NOMO-1 treated with dmso at 0.1 percent for 144 hours (cell line): ENCODE measurements around the gene CAMK2N2.

Source experiments
- DNase-seq: peaks from one replicate; lab custom pipeline; 2025; ENCODE audit not compliant: unreplicated experiment; lab: John Stamatoyannopoulos, UW

The CAMK2N2 gene

DNA sequence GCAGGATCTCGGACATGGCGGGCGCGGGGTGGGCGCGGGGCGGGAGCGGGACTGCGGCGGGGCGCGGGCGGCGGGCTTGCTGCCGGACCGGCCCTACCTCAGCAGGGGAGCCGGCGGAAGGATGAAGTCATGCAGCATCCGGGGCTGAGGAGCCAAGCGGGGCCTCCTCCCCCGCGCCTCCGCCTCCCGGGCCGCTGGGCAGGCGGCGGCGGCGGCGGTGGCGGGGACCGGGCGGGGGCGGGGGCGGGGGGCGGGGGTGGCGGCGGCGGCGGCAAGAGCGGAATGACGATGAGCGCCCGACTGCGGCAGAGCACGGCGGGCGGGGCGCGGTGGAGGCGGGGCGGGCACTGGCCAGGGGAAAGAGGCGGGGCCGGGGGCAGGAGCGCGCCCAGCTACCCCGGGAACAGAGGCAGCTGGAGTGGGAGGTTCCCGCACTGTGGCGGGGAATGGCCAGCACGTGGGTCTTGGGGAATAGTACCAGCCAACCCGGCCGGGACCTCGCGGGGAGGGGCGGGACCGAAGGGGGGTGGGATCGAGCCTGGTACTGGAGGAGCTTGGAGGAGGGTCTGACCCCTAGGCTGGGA, at the start of gene CAMK2N2:
Gene CAMK2N2, minus strand, starts transcription at position 284 of the 584 bp plus-strand sequence. Its CDS starts 268 bp downstream, at position 16.
- DNase-seq = no peak

DNA sequence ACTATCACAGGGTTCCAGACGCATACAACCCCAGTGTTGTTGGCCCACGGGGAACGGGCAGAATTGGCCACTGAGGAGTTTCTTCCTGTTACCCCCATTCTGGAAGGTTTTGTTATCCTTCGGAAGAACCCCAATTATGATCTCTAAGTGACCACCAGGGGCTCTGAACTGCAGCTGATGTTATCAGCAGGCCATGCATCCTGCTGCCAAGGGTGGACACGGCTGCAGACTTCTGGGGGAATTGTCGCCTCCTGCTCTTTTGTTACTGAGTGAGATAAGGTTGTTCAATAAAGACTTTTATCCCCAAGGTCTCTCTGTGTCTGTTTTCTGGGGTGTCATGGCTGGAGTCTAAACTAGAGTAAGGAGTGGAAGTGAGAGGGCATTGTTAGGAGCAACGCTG, 47.4 kb upstream of the CAMK2N2 start:
- no peak for DNase-seq

GRCh38 chr3:184307915-184308314, 46.6 kb upstream of the CAMK2N2 start:
- no peak for DNase-seq

DNA sequence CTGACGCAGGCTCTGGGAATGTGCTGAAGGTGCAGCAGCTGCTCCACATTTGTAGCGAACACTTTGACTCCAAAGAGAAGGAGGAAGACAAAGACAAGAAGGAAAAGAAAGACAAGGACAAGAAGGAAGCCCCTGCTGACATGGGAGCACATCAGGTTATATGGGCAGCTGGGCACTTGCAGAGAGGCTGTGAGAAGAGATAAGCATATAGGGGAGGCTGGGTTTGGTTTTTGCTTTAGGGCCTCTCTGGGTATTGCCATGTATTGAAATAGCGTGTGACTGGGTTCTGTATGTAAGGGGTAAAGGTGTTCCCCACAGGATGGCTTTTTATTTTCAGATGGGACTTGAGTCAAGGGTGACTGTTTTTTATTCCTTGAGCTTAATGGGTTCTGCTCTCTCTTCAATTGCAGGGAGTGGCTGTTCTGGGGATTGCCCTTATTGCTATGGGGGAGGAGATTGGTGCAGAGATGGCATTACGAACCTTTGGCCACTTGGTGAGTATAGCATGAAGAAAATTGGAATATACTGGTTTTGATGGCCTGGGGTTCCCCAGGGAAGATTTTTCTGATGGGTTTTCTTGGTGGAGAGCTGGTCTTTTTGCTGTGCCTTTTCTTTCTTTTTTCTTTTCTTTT, 45.1 kb upstream of the CAMK2N2 start:
- DNase-seq = no peak

- DNase-seq = no peak
Measured at GRCh38 chr3:184305577-184305976, 44.2 kb upstream of the CAMK2N2 start.

DNA sequence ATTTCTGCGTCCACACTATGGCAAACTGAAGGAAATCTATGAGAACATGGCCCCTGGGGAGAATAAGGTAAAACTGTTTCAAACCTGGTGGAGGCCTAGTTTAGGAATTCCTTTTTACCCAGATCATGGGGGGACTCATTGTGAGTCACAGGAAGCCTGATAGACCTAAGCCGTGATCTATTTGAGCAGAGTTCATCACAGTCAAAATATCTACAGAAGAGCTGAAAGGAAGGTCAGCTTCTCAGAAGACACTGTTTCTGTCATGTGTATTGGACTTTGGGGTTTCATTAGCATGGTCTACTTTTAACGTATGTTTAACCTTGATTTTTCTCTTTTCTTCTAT, 39.0 kb upstream of the CAMK2N2 start:
- DNase-seq = no peak

GRCh38 chr3:184299488-184300377, 38.4 kb upstream of the CAMK2N2 start:
- DNase-seq = no peak

DNA sequence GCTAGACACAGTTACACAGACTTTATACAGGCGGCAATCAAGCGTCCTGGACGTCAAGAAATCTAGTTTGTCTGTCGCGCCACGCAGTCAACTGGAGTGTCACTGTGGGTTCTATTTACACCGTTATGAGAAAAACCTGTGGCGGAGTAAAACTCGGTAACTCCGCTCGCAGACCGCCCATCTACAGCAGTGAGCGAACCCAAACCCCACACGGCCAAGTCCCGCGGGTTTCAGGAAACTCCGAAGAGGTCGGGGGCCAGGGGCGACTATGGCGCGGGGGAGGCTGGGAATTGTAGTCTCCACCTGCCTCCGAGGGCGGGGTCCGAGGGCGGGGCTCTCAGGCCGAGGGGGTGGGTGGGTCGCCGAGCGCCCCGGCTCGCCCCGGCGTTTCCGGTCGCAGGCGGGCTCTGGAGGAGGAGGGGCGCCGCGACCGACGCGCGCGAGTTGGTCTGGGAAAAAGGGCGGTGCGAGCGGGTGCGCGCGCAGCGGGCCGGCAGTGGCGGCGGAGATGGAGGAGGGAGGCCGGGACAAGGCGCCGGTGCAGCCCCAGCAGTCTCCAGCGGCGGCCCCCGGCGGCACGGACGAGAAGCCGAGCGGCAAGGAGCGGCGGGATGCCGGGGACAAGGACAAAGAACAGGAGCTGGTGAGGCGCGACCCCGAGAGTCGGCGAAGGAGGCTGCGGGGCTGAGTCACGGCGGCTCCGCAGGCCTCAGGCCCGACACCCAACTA, 37.6 kb upstream of the CAMK2N2 start, which contains the start of gene PSMD2:
Gene PSMD2, plus strand, starts transcription at position 483 of the 729 bp plus-strand sequence. Its CDS starts 26 bp downstream, at position 509.
- peak; percentile 98 for DNase-seq

- DNase-seq = no peak
Measured at GRCh38 chr3:184296616-184297015, 35.3 kb upstream of the CAMK2N2 start.

- no peak for DNase-seq
Measured at GRCh38 chr3:184295771-184296170, 34.4 kb upstream of the CAMK2N2 start.

DNA sequence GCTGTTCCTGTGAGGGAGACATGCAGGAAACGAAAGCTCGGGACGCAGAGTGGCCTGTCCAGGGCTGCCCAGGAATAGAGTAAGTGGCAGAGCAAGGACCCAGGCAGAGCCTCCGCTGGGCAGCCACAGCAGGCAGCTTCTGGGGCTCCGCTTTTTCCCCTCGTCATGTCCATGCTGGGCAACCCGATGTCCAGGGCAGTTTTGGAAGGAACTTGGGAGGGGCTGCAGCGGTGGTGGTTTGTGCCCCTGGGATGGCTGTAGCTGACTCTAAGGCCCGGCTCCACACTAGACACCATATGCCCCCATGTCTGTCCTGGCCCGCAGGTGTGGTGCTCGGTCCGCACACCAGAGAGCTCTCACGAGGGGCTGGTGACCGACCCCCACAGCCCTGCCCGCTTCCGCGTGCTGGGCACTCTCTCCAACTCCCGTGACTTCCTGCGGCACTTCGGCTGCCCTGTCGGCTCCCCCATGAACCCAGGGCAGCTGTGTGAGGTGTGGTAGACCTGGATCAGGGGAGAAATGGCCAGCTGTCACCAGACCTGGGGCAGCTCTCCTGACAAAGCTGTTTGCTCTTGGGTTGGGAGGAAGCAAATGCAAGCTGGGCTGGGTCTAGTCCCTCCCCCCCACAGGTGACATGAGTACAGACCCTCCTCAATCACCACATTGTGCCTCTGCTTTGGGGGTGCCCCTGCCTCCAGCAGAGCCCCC, 30.5 kb upstream of the CAMK2N2 start:
- no peak for DNase-seq

DNA sequence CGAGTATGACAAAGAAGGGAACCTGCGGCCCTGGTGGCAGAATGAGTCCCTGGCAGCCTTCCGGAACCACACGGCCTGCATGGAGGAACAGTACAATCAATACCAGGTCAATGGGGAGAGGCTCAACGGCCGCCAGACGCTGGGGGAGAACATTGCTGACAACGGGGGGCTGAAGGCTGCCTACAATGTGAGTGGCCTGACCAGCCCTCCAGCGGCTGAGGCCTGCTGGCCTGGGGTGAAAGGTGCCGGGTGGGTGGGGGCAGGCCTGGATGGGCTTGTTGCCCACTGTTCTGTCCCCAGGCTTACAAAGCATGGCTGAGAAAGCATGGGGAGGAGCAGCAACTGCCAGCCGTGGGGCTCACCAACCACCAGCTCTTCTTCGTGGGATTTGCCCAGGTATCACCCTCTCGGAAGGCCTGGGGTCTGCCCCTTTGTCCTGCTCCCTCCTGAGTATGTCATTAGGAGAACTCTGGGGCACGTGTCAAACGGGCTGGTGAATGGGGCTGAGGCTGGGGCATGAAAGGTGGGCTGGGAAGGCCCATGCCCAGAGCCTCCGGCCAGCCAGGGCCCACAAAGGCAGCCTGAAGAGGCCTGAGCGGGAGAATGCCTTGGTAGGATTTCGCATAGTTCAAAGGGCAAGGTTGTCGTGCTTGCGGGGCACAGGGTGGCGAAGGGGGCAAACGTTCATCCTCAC, 29.8 kb upstream of the CAMK2N2 start:
- no peak for DNase-seq

DNA sequence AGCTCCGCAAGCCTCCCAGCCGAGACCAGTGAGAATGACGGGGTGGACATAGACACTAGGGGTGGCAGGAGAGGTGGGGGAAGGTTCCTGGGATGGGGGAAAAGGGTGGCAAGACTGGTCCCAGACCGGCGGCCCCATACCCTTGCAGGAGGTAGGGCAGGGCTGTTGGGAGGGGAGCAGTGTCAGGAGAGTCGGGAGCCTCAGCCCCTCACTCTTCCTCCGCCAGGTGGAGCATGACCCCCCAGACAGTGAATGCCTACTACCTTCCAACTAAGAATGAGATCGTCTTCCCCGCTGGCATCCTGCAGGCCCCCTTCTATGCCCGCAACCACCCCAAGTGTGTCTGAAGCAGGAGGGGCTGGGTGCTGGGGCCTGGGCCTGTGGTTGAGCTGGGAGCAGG, 29.0 kb upstream of the CAMK2N2 start:
- no peak for DNase-seq

DNA sequence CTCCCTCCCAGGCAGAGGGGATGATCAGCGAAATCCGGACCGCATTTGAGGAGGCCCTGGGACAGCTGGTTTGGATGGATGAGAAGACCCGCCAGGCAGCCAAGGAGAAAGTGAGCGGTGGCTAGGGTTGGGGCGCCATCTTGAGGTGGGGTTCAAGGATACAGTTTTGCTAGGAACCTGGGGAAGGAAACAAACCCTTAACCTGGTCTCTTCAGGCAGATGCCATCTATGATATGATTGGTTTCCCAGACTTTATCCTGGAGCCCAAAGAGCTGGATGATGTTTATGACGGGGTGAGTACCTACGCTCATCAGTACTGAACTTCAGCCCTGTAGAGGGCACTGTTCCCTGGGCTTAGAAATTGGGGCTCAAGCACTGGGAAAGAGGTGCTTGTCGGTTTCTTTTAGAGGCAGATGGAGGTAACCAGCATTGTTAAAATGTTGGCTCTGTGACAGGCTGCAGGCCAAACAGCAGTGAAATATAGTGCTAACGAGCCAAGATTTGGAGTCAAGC, 28.1 kb upstream of the CAMK2N2 start:
- peak; percentile 43 for DNase-seq

DNA sequence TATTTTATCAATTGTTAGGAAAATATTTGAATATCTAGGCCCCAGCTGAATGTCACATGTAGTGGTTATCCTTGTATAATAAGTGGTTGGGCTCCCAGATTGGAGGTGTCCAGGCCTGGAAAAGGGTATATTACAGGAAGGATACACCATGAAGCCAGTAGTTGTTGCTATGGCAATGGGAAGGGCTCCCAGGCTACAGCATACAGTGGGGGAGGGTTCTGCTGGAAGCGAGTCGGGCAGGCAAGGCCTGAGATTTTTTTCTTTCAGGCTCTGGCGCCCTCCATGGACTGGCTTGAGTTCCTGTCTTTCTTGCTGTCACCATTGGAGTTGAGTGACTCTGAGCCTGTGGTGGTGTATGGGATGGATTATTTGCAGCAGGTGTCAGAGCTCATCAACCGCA, 23.3 kb upstream of the CAMK2N2 start:
- DNase-seq = no peak

GRCh38 chr3:184283681-184284080, 22.3 kb upstream of the CAMK2N2 start:
- no peak for DNase-seq

DNA sequence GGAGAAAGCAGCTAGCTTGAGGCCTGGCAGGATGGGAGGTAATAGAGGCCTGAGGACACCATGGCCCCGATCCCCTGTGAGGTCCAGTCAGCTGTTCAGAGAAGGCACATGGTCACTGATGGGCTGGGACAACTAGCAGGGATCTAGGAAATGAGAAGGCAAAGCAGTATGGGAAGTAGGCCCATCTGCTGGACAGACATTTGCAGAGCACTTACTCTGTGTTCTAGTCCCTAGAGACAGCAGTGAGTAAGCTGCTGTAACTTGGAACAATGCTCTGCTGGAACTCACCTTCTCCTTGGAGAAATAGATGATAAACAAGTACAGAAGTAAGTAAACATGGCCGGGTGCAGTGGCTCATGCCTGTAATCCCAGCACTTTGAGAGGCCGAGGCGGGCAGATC, 21.6 kb upstream of the CAMK2N2 start:
- no peak for DNase-seq

- no peak for DNase-seq
Measured at GRCh38 chr3:184277366-184277765, 16.0 kb upstream of the CAMK2N2 start.

DNA sequence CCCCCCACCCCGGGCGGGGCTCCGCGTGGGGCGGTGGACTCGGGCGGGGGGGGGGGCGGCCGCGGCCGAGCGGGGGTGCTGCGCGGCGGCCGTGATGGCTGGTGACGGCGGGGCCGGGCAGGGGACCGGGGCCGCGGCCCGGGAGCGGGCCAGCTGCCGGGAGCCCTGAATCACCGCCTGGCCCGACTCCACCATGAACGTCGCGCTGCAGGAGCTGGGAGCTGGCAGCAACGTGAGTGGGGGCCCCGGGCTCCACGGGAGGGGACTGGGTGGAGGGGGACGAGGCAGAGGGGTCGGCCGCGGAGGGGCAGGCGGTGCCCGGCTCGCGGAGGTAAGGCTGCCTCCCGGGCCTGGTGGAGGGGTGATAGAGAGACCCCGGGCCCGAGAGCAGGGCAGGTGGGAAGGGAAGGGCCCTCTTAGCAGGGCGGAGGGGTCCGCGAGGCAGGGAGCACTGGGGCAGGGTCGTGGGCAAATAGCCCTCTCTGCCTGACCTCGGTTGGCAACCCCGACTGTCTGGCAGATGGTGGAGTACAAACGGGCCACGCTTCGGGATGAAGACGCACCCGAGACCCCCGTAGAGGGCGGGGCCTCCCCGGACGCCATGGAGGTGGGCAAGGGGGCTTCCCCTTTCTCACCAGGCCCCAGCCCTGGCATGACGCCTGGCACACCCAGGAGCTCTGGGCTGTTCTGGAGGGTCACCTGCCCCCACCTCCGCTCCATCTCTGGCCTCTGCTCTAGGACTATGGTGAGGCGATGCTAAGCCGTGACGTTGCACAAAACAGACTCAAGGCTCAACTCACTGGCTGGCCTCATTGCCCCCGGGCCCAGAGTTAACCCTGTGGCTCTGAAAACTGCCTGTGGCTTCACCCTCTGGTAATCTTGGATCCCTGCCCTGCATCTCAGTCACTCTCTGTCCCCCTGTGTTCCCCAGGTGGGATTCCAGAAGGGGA, 14.9 kb upstream of the CAMK2N2 start, which contains the start of gene ECE2:
Gene ECE2, plus strand, starts transcription at position 62 of the 950 bp plus-strand sequence. Its CDS starts 132 bp downstream, at position 194.
- DNase-seq = no peak
